Endothelial cell of umbilical vein (primary cell): ENCODE results near the gene SLC25A28.

Source experiments
- CTCF ChIP-seq, 2 donors: IDR thresholded peaks; 1 replicate in 1 of 2; 2 replicates in 1 of 2; pipeline ENCODE4 v1.5.1; 2011; ENCODE audit warnings: low read length in 2 of 2, mild to moderate bottlenecking in 2 of 2, moderate library complexity in 2 of 2, control low read depth in 1 of 2, inconsistent platforms in 1 of 2, low read depth in 1 of 2; ENCODE audit not compliant: insufficient read depth in 1 of 2; ENCODE audit errors: extremely low read depth in 1 of 2
- EZH2 ChIP-seq: IDR thresholded peaks from 2 replicates; pipeline ENCODE4 v1.6.1; 2012; ENCODE audit warnings: borderline replicate concordance, low read depth, mild to moderate bottlenecking, moderate library complexity, low read length, inconsistent platforms; ENCODE audit not compliant: severe bottlenecking
- JUN ChIP-seq: IDR thresholded peaks from 2 replicates; pipeline ENCODE4 v1.6.1; 2011; ENCODE audit warnings: borderline replicate concordance, low read depth; ENCODE audit not compliant: insufficient read length, insufficient read depth
- POLR2A ChIP-seq: IDR thresholded peaks from 2 replicates; pipeline ENCODE4 v1.6.1; 2012; ENCODE audit warnings: low read depth, mild to moderate bottlenecking, control low read depth, low read length
- POLR2AphosphoS5 ChIP-seq: IDR thresholded peaks from 2 replicates; pipeline ENCODE4 v1.6.1; 2012; ENCODE audit warnings: low read depth, mild to moderate bottlenecking, control low read depth, low read length, moderate library complexity; ENCODE audit not compliant: insufficient read depth

DNA sequence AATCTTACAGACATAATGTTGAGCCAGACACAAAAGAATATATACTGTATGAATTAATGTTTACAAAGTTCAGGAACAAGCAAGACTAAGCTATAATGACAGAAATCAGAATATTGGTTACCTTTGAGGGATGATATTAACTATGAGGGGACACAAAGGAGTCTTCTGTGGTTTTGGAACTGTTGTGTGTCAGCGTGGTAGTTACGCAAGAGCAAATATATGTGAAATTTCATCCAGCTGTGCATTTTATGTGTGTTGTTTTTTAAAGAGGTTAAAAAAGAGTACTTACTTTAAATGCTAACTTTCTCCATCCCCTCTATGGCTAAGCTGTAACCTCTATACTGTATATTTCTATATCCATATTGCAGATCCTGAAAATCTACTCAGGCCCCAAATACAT lies 14.9 kb downstream of the SLC25A28 start:
- no peak for TF ChIP-seq CTCF (IDR thresholded peaks at IDR 0.05; ENCODE audit: extremely low read depth in 1 of 2, insufficient read depth in 1 of 2, low read depth in 1 of 2, low read length in 2 of 2)
- TF ChIP-seq POLR2A: no peak
- no peak for TF ChIP-seq JUN
- no peak for TF ChIP-seq POLR2AphosphoS5
- TF ChIP-seq EZH2: no peak
